Fibroblast of upper back skin (primary cell): ENCODE measurements around the gene AHDC1.

Source experiments
- DNase-seq: peaks from one replicate; pipeline ENCODE4 v3.0.0-alpha.2; 2013

The AHDC1 gene

GRCh38 chr1:27575840-27576331, 28.1 kb downstream of the AHDC1 start:
- no peak for DNase-seq

GRCh38 chr1:27574871-27575831, 28.8 kb downstream of the AHDC1 start:
- peak; percentile 86 for DNase-seq

- DNase-seq: no peak
Measured at GRCh38 chr1:27574001-27574781, 29.8 kb downstream of the AHDC1 start.

GRCh38 chr1:27572679-27573426, 31.1 kb downstream of the AHDC1 start:
- DNase-seq: no peak

- DNase-seq: no peak
Measured at GRCh38 chr1:27572019-27572678, 31.8 kb downstream of the AHDC1 start.

- no peak for DNase-seq
Measured at GRCh38 chr1:27571439-27572018, 32.4 kb downstream of the AHDC1 start.

GRCh38 chr1:27570784-27571183, 33.2 kb downstream of the AHDC1 start:
- no peak for DNase-seq

- DNase-seq: no peak
Measured at GRCh38 chr1:27570356-27570755, 33.6 kb downstream of the AHDC1 start.

- DNase-seq: no peak
Measured at GRCh38 chr1:27569506-27570291, 34.2 kb downstream of the AHDC1 start.

GRCh38 chr1:27569088-27569460, 34.9 kb downstream of the AHDC1 start:
- DNase-seq: no peak

GRCh38 chr1:27568300-27569087, 35.5 kb downstream of the AHDC1 start:
- peak; percentile 87 for DNase-seq

GRCh38 chr1:27567971-27568299, 36.0 kb downstream of the AHDC1 start:
- no peak for DNase-seq

GRCh38 chr1:27567146-27567526, 36.8 kb downstream of the AHDC1 start:
- no peak for DNase-seq

GRCh38 chr1:27566462-27567145, 37.3 kb downstream of the AHDC1 start:
- no peak for DNase-seq

- DNase-seq: no peak
Measured at GRCh38 chr1:27564710-27565649, 39.0 kb downstream of the AHDC1 start.

GRCh38 chr1:27563591-27564471, 40.1 kb downstream of the AHDC1 start:
- peak; percentile 31 for DNase-seq

- no peak for DNase-seq
Measured at GRCh38 chr1:27563341-27563590, 40.7 kb downstream of the AHDC1 start.
